PC-9 (cell line): ENCODE results near the gene JCHAIN. TPM values are rescaled to one million over a fixed set of nuclear protein-coding genes. Genes with fewer than 3 reads are reported as not detected.

Experiments
- BruUV-seq: library from RNA; stranded (reverse); fragments of 400-500 nt; replicated peaks from 2 replicates; lab custom pipeline; 2021; lab: Mats Ljungman, UMichigan
- CTCF ChIA-PET: fragments of 300-600 bp; sonication (Branson Sonifier 250); formaldehyde crosslinking; loops from one replicate; lab custom pipeline; 2022; ENCODE audit warnings: antibody characterized with exemption; lab: Charles Lee
- POLR2A ChIA-PET: fragments of 300-600 bp; sonication (Branson Sonifier 250); formaldehyde crosslinking; loops from one replicate; lab custom pipeline; 2022; ENCODE audit warnings: antibody characterized with exemption; ENCODE audit not compliant: unreplicated experiment; lab: Charles Lee
- DNase-seq, 2 experiments: peaks; one replicate each; pipeline versions ENCODE4 v3.0.0 to v3.0.0-alpha.2; 2015 to 2022; ENCODE audit warnings: mixed read lengths in 1 of 2
- H2AFZ ChIP-seq: fragments of 200-600 bp; sonication (generic); 2 replicates; pipeline ENCODE4 v1.8.1; 2017; ENCODE audit warnings: antibody characterized with exemption
- H3F3A ChIP-seq: fragments of 200-600 bp; sonication (generic); 2 replicates; pipeline ENCODE4 v1.8.1; 2017; ENCODE audit warnings: antibody characterized with exemption, mild to moderate bottlenecking, low read depth; ENCODE audit not compliant: insufficient read depth
- H3K27ac ChIP-seq: fragments of 200-600 bp; sonication (generic); 2 replicates; pipeline ENCODE4 v1.6.1; 2016; ENCODE audit warnings: mixed run types
- H3K27me3 ChIP-seq: fragments of 200-600 bp; sonication (generic); 2 replicates; pipeline ENCODE4 v1.6.1; 2016; ENCODE audit warnings: low read depth, mixed run types; ENCODE audit not compliant: insufficient read depth
- H3K36me3 ChIP-seq: fragments of 200-600 bp; sonication (generic); 2 replicates; pipeline ENCODE4 v1.6.1; 2016; ENCODE audit warnings: low read depth, mixed run types
- H3K4me1 ChIP-seq: fragments of 200-600 bp; sonication (generic); replicated peaks from 2 replicates; pipeline ENCODE4 v1.6.1; 2016; ENCODE audit warnings: mixed run types; ENCODE audit not compliant: insufficient read depth
- H3K4me2 ChIP-seq: fragments of 200-600 bp; sonication (generic); 2 replicates; pipeline ENCODE4 v1.6.1; 2017; ENCODE audit warnings: mixed run types
- H3K4me3 ChIP-seq: fragments of 200-600 bp; sonication (generic); 2 replicates; pipeline ENCODE4 v1.6.1; 2016; ENCODE audit warnings: mixed run types
- H3K79me2 ChIP-seq: fragments of 200-600 bp; sonication (generic); 2 replicates; pipeline ENCODE4 v1.6.1; 2017; ENCODE audit warnings: low read depth, mixed run types
- H3K9me2 ChIP-seq: fragments of 200-600 bp; sonication (generic); 2 replicates; pipeline ENCODE4 v1.8.1; 2017; ENCODE audit warnings: mild to moderate bottlenecking; ENCODE audit not compliant: insufficient read depth
- H3K9me3 ChIP-seq: fragments of 200-600 bp; sonication (generic); 2 replicates; pipeline ENCODE4 v1.8.1; 2016; ENCODE audit warnings: low read depth; ENCODE audit not compliant: insufficient read depth
- H4K20me1 ChIP-seq: fragments of 200-600 bp; sonication (generic); 2 replicates; pipeline ENCODE4 v1.8.1; 2017; ENCODE audit not compliant: insufficient read depth
- EZH2 ChIP-seq: fragments of 200-600 bp; sonication (generic); IDR thresholded peaks from 2 replicates; pipeline ENCODE4 v1.8.0; 2017; ENCODE audit warnings: antibody characterized with exemption, low read depth
- intact Hi-C: fragments of 100-400 bp; cut with micrococcal nuclease; formaldehyde crosslinking; loops from one replicate; pipeline ENCODE4 v1.10.0; 2022; ENCODE audit not compliant: unreplicated experiment
- total RNA-seq: library from RNA; stranded (reverse); gene quantifications from 2 replicates; pipeline ENCODE4 v1.2.3, GENCODE V29; 2021
- TF ChIP-seq, protein P1 (sequence below): fragments of 200-600 bp; sonication (generic); conservative IDR thresholded peaks from 2 replicates; pipeline ENCODE4 v1.6.1; 2017; ENCODE audit warnings: mixed run types, antibody characterized with exemption, mild to moderate bottlenecking, moderate library complexity

Gene JCHAIN
- total RNA-seq, 1 experiment from 2014 or later, result not detected

DNA sequence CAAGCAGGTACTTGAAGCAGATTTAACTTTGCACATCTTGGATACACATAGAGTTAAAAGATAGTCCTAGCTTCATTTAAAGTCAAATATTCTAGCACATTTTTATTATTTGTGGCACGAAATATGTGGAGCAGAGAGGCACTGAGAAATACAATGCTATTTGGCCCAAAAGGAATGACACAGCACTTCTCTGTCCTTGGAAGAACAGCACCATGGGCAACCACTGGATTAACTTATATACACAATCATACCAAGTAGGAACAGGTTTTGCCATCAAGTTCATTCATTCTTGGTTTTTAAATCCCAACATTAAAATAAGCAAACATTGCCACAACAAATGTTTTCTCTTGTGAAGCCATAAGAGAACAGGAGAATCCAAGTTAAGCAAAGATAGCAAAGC lies 38.7 kb downstream of the JCHAIN start:
- no TSS peak for BruUV-seq
- Histone ChIP-seq H2AFZ (peak overlapping the region; percentile 43; the same call in 1 of the 2 replicates), H3K79me2 (no peaks in the 10 kb centered on the region), H3K4me2 (no peak overlapping the region), H3K4me1 (peaks cover 11% of the 10 kb centered on the region), H3K9me3 (no peaks in the 10 kb centered on the region), H3K36me3 (no peaks in the 10 kb centered on the region), H3K9me2 (no peaks in the 10 kb centered on the region), H3K27me3 (no peaks in the 10 kb centered on the region), H3F3A (0 out of 2 replicates have a peak, but pooled peaks cover 4% of the 10 kb centered on the region), H3K4me3 (no peak overlapping the region), H4K20me1 (no peaks in the 10 kb centered on the region), H3K27ac (no peak overlapping the region)
- ChIA-PET CTCF (no interaction called here), POLR2A (no interaction called here)
- TF ChIP-seq, protein P1, sequence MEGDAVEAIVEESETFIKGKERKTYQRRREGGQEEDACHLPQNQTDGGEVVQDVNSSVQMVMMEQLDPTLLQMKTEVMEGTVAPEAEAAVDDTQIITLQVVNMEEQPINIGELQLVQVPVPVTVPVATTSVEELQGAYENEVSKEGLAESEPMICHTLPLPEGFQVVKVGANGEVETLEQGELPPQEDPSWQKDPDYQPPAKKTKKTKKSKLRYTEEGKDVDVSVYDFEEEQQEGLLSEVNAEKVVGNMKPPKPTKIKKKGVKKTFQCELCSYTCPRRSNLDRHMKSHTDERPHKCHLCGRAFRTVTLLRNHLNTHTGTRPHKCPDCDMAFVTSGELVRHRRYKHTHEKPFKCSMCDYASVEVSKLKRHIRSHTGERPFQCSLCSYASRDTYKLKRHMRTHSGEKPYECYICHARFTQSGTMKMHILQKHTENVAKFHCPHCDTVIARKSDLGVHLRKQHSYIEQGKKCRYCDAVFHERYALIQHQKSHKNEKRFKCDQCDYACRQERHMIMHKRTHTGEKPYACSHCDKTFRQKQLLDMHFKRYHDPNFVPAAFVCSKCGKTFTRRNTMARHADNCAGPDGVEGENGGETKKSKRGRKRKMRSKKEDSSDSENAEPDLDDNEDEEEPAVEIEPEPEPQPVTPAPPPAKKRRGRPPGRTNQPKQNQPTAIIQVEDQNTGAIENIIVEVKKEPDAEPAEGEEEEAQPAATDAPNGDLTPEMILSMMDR, result no peak
- no peak for TF ChIP-seq EZH2
- intact Hi-C loops, result no loop called here
- no peak for DNase-seq

DNA sequence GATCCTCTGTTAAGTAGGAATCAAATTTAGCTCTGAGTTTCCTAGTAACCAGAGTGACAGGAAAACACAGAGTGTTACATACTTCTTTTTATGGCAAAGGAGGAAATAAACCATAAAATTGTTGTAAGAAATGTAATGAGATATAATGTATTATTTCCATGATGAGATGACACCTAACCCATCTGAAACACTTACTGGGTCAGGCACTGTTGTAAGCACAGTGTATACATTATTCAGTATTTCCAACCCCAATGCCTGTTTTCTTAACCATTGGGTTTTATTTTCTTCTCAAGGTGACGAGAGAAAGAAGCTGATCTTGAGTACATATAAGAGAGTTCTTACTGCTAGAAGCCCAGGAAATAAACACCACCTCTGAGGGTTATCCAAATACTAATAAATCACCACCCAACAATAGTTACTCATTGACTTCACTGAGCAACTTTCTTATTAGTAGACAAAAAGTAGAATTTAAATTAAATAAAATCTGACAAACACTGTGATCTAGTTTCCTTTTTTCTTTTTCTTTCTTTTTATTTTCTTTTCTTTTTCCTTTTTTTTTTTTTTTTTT lies 42.0 kb downstream of the JCHAIN start:
- Histone ChIP-seq H3K27ac (no peak overlapping the region), H2AFZ (no peak overlapping the region), H3K4me1 (no peaks in the 10 kb centered on the region), H3K4me3 (no peak overlapping the region), H3K27me3 (no peaks in the 10 kb centered on the region), H3F3A (no peaks in the 10 kb centered on the region), H3K9me3 (no peaks in the 10 kb centered on the region), H4K20me1 (no peaks in the 10 kb centered on the region), H3K4me2 (no peak overlapping the region), H3K36me3 (no peaks in the 10 kb centered on the region), H3K79me2 (no peaks in the 10 kb centered on the region), H3K9me2 (no peaks in the 10 kb centered on the region)
- DNase-seq, result no peak
- no TSS peak for BruUV-seq
- POLR2A ChIA-PET, result no interaction called here
- CTCF ChIA-PET, result no interaction called here
- intact Hi-C loops, result no loop called here
- TF ChIP-seq, protein P1, result no peak
- TF ChIP-seq EZH2, result no peak

DNA sequence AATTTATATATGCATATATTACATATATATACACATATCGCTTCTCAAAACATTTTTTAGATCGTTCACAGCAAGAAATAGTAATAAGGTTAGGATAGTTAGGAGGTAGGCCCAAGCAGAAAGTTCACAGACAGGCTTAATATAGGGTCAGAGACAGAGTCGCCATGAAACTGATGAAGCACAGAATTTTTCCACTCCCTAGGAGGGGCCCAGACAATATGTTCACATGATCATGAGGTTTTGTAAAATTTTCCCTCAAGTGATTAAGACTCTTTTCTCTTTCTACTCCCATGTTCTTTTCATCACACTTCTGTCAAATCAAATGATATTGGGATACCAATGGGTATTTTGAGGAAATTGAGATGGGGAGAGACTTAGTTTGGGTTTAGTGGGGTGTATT lies 43.0 kb downstream of the JCHAIN start:
- Histone ChIP-seq H3K4me3 (no peak overlapping the region), H3K9me3 (no peaks in the 10 kb centered on the region), H3K4me2 (no peak overlapping the region), H3K79me2 (no peaks in the 10 kb centered on the region), H3K27me3 (no peaks in the 10 kb centered on the region), H2AFZ (no peak overlapping the region), H3F3A (no peaks in the 10 kb centered on the region), H3K4me1 (no peaks in the 10 kb centered on the region), H3K36me3 (no peaks in the 10 kb centered on the region), H4K20me1 (no peaks in the 10 kb centered on the region), H3K27ac (no peak overlapping the region), H3K9me2 (no peaks in the 10 kb centered on the region)
- ChIA-PET CTCF (no interaction called here), POLR2A (no interaction called here)
- no peak for TF ChIP-seq EZH2
- TF ChIP-seq, protein P1, result no peak
- DNase-seq, result no peak
- no TSS peak for BruUV-seq
- intact Hi-C loops, result no loop called here
